RPMI8226 (cell line): ENCODE results near the gene CD79A.
"Not testable (repeated sequence)": the region's sequence is repeated elsewhere in the genome, so short reads cannot be mapped to it uniquely, and the experiment has no call there.

Experiments
- DNase-seq: peaks from one replicate; pipeline ENCODE4 v3.0.0-alpha.2; 2015

The CD79A gene

DNA sequence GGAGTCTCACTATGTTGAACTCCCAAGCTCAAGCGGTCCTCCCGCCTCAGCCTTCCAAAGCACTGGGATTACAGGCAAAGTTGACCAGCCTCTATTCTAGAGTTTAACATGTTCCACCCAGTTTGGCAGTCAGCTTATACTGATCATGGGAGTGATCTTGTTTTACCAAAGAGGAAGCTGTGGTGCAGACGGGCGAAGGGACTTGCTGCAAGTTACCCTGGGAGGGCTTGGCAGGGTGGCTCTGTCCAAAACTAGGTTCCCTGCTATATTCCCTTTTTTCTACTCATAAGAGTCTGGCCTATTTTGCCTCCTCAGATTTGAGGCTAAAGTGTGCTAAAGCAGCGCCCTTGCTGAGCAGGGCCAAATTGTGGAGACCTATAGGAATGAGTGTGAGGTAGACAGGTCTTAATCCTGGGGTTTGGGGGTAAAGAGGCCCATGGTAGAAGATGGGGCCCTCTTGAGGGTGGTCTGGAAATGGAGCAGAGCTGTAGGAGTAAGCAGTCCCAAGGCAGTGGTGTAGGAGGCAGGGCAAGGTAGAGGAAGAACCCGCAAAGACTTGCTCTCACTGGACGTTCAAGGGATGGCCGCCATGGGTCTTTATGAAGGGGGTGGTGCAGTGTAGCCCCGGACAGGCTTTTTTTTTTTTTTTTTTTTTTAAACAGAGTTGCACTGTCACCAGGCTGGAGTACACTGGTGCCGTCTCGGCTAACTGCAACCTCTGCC lies 13.7 kb upstream of the CD79A start:
- DNase-seq, result no peak

DNA sequence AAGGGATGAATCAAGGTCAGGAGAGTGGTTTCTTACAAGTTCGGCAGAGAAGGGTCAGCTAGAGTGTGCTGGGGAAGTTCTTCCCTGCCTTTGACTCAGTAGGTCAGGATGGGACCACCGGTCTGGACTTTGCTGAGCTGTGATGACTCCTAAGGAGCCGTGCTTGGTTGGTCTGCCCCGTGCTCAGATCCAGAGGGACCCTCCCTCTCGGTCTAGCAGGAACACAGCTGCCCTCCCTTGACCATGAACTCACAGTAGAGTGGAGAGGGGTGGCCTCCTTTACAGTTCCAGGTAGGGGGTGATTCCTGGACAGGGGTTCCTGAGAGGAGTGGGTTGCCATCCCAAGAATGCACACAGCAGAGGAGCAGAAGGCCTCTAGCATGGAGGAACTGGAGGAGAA lies 12.7 kb upstream of the CD79A start:
- DNase-seq, result no peak

DNA sequence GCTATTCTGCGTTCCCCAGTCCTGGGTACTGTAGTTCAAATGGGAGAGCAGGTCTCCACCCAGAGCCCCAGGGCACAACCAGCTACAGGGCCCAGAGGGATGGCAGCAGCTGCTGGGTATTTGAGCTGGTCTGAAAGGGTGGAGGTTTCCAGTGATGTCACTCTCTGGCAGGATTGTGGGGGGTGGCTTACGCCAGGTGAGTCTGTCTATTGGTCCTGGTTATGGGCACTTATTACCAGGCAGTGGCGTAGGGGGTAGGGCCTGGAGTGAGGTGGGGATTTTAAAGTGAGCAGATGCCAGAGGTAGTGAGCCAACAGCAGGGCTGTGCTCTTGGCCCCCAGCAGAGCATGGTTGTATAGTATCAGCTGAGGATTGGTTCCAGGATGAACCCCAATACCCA lies 10.8 kb upstream of the CD79A start:
- DNase-seq, result no peak

DNA sequence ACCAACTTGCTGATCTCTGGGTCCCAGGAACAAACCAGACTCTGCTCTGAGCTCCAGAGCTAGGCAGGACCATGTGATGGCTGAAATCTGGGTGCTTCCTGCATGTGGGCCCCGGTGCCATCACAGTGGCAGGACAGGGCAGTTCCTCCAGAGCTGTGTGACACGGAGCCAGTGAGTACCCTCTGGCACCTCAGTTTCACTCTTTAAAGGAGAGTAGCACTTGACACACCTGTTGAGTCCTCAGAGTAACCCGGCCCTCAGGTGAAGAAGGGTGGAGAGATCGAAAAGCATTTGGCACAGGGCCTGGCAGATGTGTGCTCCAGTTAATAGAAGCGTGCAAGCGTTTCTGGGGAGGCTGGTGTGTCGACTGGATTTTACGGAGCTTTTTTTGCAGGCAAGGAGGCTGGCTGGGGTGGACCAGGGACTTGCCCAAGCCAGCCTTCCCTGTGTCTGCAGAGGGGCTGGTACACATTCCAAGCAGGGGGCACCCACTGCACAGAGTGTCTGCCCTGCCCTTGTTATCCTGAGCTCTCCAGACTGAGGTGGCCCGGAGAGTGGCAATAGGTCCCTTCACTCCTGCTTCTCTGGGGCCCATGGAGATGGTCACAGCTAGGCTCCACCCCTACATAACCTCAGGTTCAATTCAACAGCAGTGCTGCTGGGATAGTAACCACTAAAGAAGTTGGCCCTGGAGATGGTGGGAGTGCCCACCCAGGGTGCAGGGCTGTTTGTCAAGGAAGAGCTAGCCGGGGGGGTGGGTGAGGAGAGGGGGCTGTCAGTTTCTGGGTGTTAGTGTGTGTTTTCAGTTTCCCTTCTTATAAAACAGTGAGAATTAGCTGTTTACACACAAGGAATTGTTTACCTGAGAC lies 8.7 kb upstream of the CD79A start:
- DNase-seq, result no peak

DNA sequence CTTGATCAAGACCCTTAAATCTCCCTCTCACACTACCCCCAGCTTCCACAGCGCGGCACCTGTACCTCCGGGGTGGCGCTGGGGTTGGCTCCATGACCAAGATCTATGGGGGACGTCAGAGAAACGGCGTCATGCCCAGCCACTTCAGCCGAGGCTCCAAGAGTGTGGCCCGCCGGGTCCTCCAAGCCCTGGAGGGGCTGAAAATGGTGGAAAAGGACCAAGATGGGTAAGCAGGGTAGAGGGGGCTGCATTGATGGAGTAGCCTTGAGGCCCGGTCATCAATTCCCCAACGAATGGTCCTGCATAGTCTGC lies 8.1 kb upstream of the CD79A start:
- no peak for DNase-seq

DNA sequence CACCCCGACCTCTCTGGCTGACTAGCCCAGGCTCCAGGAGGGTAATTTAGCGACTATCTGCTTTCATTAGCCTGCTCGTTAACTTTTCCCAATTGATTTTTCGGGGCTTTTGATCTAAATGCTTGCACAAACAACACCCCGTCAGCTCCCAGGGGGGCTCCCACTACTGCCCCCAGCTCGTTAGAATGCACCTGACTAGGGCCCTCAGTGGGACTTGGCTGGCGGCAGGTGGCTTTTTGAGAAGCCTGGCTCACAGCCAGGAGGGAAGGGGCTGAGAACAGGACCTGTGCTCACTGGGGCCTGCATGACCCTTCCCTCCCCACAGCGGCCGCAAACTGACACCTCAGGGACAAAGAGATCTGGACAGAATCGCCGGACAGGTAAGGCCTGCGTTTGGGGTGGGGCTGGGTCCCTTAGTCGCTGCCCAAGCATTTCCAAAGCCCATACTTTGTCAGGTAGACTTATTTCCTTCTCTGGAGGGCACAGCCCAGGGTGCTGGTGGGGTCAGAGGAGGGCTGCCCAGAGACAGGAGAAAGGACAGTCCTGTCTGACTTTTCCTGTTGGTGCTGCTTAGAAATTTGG lies 7.6 kb upstream of the CD79A start:
- DNase-seq, result no peak

DNA sequence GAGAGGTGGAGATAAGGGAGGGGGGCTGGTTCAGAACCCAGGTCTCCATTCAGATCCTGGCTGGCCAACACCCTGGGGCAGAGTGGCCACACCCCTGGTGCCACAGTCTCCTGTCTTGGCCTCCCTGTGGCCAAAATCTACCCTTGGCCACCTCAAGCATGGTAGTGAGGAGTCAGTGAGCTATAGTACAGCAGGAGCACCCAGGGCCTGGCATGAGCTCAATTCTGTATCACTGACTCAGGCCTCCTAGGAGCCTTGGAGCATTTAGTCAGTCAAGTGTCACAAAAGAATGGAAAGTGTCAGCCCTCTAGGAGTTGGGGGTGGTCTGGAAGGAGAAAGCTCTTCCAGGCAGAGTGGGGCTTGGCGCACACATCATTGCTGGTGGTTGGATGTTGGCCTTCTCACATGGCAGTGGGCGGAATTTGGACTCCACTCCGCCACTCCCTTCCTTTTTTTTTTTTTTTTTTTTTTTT lies 6.6 kb upstream of the CD79A start:
- no peak for DNase-seq

DNA sequence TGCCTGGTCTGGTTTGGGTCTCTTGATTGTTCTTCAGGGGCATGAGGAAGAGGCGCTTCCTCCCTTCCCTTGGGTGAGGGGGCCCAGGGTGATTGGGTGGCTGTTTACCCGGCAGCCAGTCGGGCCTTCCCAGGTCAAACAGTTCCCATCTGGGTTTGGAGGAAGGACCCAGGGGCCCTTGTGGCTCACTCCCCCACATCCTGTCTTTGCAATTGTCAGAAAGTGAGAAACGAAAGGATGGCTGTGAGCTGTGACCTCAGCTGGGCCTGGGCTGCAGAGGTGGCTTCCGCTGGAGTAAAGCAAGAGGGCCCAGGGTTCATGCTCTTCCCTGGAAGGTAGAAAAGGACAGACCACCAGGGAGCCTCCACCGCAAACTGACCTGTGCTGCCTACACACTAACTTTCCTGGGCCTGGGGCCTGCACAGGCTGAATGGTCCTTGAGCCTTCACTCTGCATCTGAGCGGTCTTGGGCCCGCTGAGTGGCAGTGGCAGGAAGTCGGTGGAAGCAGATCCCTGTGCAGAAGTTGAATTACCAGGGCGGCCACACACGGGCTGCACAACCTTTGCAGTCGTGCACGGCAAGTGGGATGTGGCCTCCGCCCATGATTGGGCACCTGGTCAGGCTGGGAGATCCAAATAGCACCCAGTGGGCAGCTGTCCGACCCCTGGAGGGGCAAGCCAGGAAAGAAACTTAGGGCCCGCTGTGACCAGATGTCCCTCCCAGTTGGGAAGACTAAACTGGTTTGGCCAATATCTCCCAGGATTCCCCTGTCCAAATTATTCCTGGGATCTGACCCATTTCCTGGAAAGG lies 5.3 kb upstream of the CD79A start:
- peak; percentile 25 for DNase-seq

DNA sequence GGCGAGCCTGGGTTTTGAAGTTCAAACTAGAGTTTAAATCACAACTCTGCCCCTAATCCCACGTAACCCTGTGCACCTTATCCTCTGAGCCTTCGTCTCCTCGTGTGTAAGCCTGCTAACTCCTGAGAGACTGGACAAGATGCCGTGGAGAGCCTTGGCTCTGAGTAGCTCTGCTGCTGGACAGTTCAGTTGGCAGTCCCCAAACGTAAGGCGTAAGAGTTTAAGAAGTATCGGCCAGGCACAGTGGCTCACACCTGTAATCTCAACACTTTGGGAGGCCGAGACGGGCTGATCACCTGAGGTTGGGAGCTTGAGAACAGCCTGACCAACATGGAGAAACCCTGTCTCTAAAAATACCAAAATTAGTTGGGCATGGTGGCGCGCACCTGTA lies 4.7 kb upstream of the CD79A start:
- no peak for DNase-seq

DNA sequence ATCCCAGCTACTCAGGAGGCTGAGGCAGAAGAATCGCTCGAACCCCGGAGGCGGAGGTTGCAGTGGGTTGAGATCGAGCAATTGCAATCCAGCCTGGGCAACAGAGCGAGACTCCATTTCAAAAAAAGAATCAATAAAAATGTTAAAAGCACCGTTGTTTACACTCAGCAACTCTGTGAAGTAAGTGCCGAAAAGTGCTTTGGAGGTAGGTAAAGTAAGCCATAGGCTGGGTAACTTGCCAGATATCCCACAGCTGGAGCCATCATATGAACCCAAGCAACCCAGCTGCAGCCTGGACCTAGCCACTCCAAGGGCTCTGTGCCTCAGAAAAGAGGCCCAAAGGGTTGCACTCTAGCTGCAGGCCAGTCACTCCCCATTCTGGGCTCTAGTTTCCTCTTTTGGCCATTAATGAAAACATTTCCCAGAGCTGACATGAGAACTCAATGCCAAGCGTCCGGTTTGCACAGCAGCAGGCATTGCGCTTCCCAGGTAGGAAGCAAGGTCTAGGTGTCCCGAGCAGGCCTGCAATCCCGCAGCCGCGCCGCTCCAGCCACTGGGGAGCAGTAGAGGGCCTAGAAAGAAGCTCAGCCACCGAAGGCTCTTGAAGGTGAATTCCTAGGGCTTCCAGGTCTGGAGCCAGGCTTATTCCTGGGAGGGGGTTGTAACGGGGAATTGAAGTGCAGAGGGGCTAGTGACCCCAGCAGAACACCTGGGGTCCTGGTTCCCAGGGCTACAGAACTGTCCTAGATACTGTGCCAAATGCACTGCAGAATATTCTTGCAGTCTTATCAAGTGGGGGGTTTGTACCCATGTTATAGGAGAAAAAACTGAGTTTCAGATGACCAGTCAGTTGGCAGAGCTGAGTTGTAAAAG lies 4.1 kb upstream of the CD79A start:
- DNase-seq, result peak; percentile 54

DNA sequence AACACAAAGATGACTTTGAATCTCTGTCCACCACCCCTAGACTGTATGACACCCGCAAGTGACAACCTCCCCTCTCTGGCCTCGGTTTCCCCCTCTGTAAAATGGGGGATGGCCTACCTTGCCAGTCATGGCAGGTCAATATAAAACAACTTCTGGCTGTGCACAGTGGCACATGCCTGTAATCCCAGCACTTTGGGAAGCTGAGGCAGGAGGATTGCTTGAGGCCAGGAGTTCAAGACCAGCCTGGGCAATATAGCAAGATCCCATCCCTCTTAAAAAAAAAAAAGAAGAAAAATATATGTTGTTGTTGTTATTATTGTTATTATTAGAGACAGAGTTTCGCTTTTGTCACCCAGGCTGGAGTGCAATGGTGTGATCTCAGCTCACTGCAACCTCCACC lies 1.1 kb upstream of the CD79A start:
- DNase-seq, result not testable (repeated sequence)

DNA sequence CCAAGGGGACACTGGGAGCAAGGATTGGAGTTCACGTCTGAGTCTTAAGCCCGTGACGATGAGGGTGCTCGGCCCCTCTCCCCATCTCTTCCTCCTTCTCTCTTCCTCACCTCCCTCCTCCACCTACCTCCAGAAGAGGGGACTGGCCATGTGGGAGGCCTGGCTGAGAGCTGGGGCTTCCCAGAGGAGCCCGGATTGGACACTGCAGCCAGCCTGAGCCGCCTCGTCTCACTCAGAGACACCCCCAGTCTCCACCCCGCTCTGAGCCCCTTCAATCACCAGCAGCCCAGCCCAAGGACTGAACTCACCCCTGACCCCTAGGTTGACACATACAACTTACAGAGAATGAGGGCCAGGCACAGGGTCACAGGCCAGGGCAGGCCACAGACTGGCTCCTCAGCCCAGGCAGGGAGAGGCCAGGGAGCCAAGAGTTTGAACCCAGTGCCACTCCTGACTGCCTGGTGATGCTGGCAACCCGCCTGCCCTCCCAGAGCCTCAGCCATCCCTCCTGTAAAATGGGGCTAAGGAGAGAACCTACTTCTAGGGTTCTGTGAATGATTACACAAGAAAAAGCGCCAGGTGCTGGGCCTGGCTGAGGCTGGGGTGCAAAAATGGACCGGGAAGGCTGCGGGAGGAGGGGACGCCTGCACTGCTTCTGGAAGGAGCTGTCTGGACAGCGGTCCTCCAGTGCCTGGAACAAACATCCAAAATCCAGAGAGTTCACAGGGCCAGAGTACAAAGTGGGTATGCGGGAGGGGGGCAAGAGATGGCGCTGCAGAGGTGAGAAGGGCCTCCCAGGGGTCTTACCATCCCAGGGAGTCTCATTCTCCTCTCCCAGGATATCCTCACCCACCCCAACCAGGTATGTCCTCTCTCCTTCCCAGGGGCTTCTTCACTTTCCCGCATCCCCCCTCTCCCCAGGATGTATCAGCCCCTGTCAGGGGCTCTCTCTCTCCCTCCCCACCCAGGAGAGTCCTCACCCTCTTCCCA lies 1.1 kb downstream of the CD79A start:
- no peak for DNase-seq

DNA sequence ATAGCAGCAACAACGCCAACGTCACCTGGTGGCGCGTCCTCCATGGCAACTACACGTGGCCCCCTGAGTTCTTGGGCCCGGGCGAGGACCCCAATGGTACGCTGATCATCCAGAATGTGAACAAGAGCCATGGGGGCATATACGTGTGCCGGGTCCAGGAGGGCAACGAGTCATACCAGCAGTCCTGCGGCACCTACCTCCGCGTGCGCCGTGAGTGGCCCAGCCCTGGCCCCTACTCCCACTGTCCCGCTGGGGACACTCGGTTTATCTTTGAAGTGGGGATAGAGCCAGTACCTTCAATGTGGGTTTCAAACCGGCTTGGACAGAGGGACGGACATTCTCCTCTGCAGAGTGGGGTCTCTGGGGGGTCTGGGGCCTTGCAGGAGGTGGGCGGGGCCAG lies 2.0 kb downstream of the CD79A start:
- no peak for DNase-seq

DNA sequence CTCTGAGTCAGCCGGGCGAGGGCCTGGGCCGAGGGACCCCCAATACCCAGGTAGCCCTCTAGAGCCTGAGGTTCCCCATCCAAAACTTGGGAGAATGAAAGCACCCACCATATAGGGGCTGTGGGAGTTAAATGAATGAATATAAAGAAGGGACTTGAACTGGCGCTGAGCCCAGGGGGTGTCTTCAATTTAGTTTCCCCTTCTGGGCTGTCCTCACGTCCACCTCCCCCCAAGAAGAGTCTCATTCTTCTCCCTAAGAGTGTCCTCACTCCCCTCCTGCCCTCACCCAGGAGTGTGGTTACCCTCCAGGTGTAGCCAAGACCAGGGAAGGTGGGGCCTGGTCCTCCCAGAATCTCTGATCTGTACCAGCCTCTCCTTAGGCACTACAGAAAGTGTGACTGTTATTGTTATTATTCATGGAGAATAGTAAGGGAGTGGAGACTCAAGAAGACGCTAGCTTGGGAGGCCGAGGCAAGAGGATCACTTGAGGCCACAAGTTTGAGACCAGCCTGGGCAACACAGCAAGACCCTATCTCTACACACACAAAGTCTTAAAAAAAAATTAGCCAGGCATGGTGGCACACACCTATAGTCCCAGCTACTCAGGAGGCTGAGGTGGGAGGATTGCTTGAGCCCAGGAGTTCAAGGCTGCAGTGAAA lies 2.7 kb downstream of the CD79A start:
- no peak for DNase-seq

DNA sequence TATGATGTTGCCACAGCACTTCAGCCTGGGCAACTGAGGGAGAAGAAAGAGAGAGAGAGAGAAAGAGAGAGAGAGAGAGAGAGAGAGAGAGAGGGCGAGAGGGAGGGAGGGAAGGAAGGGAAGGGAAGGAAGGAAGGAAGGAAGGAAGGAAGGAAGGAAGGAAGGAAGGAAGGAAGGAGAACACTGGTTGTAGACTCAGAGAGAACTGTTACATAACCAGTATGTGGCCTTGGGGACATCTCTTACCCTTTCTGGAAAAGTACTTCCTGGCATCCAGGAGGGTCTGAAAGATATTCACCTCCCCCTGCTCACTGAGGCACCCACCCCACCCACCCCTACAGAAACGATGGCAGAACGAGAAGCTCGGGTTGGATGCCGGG lies 3.2 kb downstream of the CD79A start:
- DNase-seq, result no peak

DNA sequence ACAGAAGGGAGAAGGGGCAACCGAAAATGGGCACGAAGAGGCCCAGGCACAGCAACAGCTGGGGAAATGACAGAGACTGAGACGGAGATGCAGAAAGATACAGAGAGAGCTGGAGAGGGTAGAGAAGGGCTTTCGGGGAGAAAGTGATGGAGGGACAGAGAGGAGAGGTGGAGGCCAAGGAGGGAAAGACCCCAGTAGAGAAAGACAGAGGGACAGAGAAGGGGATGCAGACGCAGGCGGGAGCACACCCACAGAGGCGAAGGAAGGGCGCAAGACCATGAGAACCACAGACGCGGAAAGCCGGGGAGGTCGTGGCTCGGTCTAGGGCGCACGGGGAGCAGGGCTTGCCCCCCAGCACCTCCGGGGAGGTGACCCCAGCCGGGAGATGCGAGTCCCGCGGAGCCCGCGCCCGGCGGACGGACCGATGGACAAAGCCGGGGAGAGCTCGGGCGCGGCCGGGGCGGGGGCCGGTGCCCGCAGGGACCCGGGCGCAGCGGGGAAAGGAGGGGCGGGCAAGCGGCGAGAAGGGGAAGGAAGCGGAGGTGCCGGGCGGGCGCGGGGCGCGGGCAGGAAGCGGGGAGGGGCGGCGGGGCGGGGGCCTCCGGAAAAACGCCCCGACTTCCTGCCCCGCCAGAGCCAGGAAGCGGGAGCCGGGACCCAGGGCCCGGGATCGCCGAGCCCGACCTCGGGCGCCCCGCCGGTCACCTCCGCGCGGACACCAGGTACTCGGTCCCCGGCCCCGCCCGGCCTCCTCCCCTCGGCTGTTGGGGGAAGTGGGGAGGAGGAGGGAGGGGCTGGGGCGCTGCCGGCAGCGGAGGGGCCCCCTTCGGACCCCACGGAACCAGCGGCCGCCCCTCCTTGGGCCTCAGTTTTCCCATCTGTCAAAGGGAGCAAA lies 5.7 kb downstream of the CD79A start, which contains the start of gene ARHGEF1:
ARHGEF1 (plus strand) TSS at position 617 of the 895 bp plus-strand sequence. CDS start 4,899 bp downstream, outside the sequence.
- peak; percentile 43 for DNase-seq

DNA sequence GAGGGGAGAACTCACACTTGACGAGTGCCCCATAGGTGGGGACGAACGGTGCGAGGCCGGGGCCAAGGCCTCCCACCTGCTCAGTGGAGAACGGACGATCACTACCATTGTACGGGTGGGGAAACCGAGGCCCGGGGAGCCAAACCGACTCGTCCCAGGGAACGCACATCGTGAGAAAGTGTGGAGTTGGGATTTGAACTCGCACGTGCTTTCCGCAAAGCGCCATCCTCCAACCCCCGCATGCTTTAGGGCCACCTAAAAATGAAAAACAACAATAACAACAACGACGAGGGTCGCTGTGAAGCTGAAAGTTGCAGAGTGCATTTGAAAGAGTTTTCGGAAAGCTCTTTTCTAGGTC lies 6.4 kb downstream of the CD79A start:
- DNase-seq, result no peak

DNA sequence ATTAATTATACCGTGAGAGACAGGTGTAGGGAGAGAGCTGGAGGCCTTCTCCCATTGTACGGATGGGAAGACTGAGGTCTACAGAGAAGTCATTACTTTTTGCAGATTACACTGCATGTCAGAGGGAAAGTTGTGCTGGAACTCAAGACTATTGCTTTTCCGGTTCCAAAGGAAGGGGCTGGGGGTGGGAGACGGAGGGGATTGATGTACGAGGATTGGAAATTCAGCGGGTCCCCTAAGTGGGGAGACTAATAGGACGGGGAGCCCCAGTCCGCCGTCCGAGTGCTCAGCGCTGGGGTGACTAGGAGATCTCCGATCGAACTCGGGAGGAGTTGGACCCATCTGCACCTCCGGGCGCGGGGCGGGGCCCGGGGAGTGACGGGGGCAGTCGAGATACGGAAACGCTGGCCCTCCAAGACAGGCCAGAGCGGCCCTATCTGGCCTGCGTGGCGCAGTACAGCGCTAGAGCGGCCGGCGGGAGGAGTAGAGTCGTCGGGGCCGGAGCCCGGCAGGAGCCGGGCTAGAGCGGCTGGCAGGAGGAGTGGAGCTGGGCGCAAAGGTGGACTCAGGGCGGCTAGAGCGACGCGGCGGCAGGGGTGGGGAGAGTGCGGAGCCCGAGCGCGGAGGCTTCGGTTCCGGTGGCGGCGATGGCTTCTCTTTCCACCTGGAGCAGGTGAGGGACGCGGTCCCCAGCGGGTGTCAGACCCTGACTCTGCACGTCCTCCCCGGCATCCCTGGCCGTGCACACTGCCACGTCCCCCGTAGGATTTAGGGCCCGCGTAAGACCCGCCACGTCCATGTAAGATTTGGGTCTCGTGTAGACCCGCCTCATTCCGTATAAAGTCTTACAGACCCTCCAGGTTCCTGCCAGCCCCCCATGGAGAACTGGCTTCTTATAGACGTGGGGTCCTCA lies 7.0 kb downstream of the CD79A start:
- peak; percentile 93 for DNase-seq
